ENCODE measurements around the gene RHPN2. TPM values are rescaled to one million over a fixed set of nuclear protein-coding genes. Genes with fewer than 3 reads are reported as not detected.
A peak's percentile ranks its signal among the peaks of the same experiment; 100 is the strongest.
"Not testable (repeated sequence)": the region's sequence is repeated elsewhere in the genome, so short reads cannot be mapped to it uniquely, and the experiment has no call there.

Gene RHPN2
- total and polyA plus RNA-seq, 5 donors from 2014 or later: 0.17 to 0.76 (median 0.37) TPM

GRCh38 chr19:32979807-32980206 is 84.9 kb downstream of the RHPN2 start:
- DNase-seq; H3K4me3 Mint-ChIP-seq; H3K27ac ChIP-seq (ENCODE audit: insufficient read depth, low read length, poor library complexity, severe bottlenecking); H3K27me3 Mint-ChIP-seq; H3K36me3 Mint-ChIP-seq; H3K9me3 ChIP-seq (ENCODE audit: control insufficient read depth in 2 of 2, low read length in 2 of 2); ATAC-seq (ENCODE audit: low read depth in 2 of 2); H3K27me3 ChIP-seq (ENCODE audit: control insufficient read depth, insufficient read depth, low read length); H3K9me3 Mint-ChIP-seq; H3K4me3 ChIP-seq (ENCODE audit: low read depth, low read length); H3K27ac Mint-ChIP-seq; H3K4me1 ChIP-seq (ENCODE audit: control insufficient read depth, insufficient read depth, low read length, poor library complexity, severe bottlenecking); H3K36me3 ChIP-seq (ENCODE audit: control insufficient read depth, insufficient read depth, low read length): not testable (repeated sequence)
- peaks cover 0 to 14% (median 9%) of the 10 kb centered on the region in 4 donors for H3K4me1 Mint-ChIP-seq

GRCh38 chr19:32977813-32978212 is 86.9 kb downstream of the RHPN2 start:
- H3K27ac Mint-ChIP-seq; H3K4me1 ChIP-seq (ENCODE audit: control insufficient read depth, insufficient read depth, low read length, poor library complexity, severe bottlenecking); H3K9me3 ChIP-seq (ENCODE audit: control insufficient read depth in 2 of 2, low read length in 2 of 2); H3K27ac ChIP-seq (ENCODE audit: insufficient read depth, low read length, poor library complexity, severe bottlenecking); H3K27me3 ChIP-seq (ENCODE audit: control insufficient read depth, insufficient read depth, low read length); H3K4me3 ChIP-seq (ENCODE audit: low read depth, low read length); ATAC-seq (ENCODE audit: low read depth in 2 of 2); H3K36me3 Mint-ChIP-seq; H3K36me3 ChIP-seq (ENCODE audit: control insufficient read depth, insufficient read depth, low read length); H3K27me3 Mint-ChIP-seq; DNase-seq; H3K4me3 Mint-ChIP-seq; H3K9me3 Mint-ChIP-seq: not testable (repeated sequence)
- H3K4me1 Mint-ChIP-seq: peaks cover 0 to 17% (median 9%) of the 10 kb centered on the region in 4 donors

- no peak overlapping the region for H3K4me3 Mint-ChIP-seq
- no peaks in the 10 kb centered on the region for H3K9me3 Mint-ChIP-seq
- no peak overlapping the region for H3K4me3 ChIP-seq (ENCODE audit: low read depth, low read length)
- H3K9me3 ChIP-seq (ENCODE audit: control insufficient read depth in 2 of 2, low read length in 2 of 2): no peaks in the 10 kb centered on the region
- H3K4me1 ChIP-seq (ENCODE audit: control insufficient read depth, insufficient read depth, low read length, poor library complexity, severe bottlenecking): peaks cover 1% of the 10 kb centered on the region
- H3K4me1 Mint-ChIP-seq: peaks cover 0 to 19% (median 9%) of the 10 kb centered on the region in 4 donors
- no peaks in the 10 kb centered on the region for H3K36me3 Mint-ChIP-seq
- ATAC-seq (ENCODE audit: low read depth in 2 of 2): no peak
- H3K36me3 ChIP-seq (ENCODE audit: control insufficient read depth, insufficient read depth, low read length): no peaks in the 10 kb centered on the region
- H3K27ac ChIP-seq (ENCODE audit: insufficient read depth, low read length, poor library complexity, severe bottlenecking): no peak overlapping the region
- H3K27me3 ChIP-seq (ENCODE audit: control insufficient read depth, insufficient read depth, low read length): no peaks in the 10 kb centered on the region
- no peak for DNase-seq
- H3K27ac Mint-ChIP-seq: no peak overlapping the region
- H3K27me3 Mint-ChIP-seq: no peaks in the 10 kb centered on the region
Observed at GRCh38 chr19:32977280-32977679, 87.4 kb downstream of the RHPN2 start.

GRCh38 chr19:32976223-32976805 is 88.4 kb downstream of the RHPN2 start:
- Mint-ChIP-seq H3K9me3 (no peaks in the 10 kb centered on the region), H3K4me1 (peaks cover 3 to 28% (median 13%) of the 10 kb centered on the region in 4 donors), H3K4me3 (peak overlapping the region in 3 of 4 donors; percentile 32 to 76 (median 68)), H3K27ac (no peak overlapping the region), H3K36me3 (no peaks in the 10 kb centered on the region), H3K27me3 (no peaks in the 10 kb centered on the region)
- DNase-seq (peak; percentile 42 to 79 (median 63)), ATAC-seq (ENCODE audit: low read depth in 2 of 2) (no peak)
- Histone ChIP-seq H3K4me1 (ENCODE audit: control insufficient read depth, insufficient read depth, low read length, poor library complexity, severe bottlenecking) (peaks cover 7% of the 10 kb centered on the region), H3K27me3 (ENCODE audit: control insufficient read depth, insufficient read depth, low read length) (no peaks in the 10 kb centered on the region), H3K27ac (ENCODE audit: insufficient read depth, low read length, poor library complexity, severe bottlenecking) (no peak overlapping the region), H3K9me3 (ENCODE audit: control insufficient read depth in 2 of 2, low read length in 2 of 2) (no peaks in the 10 kb centered on the region), H3K4me3 (ENCODE audit: low read depth, low read length) (no peak overlapping the region), H3K36me3 (ENCODE audit: control insufficient read depth, insufficient read depth, low read length) (no peaks in the 10 kb centered on the region)

- Histone ChIP-seq H3K27me3 (ENCODE audit: control insufficient read depth, insufficient read depth, low read length) (no peaks in the 10 kb centered on the region), H3K27ac (ENCODE audit: insufficient read depth, low read length, poor library complexity, severe bottlenecking) (peak within 1 kb of the TSS; percentile 77), H3K4me1 (ENCODE audit: control insufficient read depth, insufficient read depth, low read length, poor library complexity, severe bottlenecking) (peaks cover 12% of the 10 kb centered on the region), H3K4me3 (ENCODE audit: low read depth, low read length) (peak within 1 kb of the TSS; percentile 89), H3K9me3 (ENCODE audit: control insufficient read depth in 2 of 2, low read length in 2 of 2) (no peaks in the 10 kb centered on the region), H3K36me3 (ENCODE audit: control insufficient read depth, insufficient read depth, low read length) (no peaks in the 10 kb centered on the region)
- Mint-ChIP-seq H3K9me3 (no peaks in the 10 kb centered on the region), H3K4me1 (peaks cover 9 to 34% (median 18%) of the 10 kb centered on the region in 4 donors), H3K27ac (peak within 1 kb of the TSS; percentile 93 to 99 (median 97)), H3K27me3 (no peaks in the 10 kb centered on the region), H3K4me3 (peak within 1 kb of the TSS; percentile 92 to 99 (median 98)), H3K36me3 (peaks cover 7% of the 10 kb centered on the region)
- ATAC-seq (ENCODE audit: low read depth in 2 of 2) (peak; percentile 98 to 99), DNase-seq (peak; percentile 98 to 99 (median 99))
Observed at GRCh38 chr19:32971715-32972540, 92.8 kb downstream of the RHPN2 start, which contains the start of the genes CEP89 and FAAP24. TSS of gene CEP89 (minus strand) at chr19:32971958. CDS start at chr19:32971874, 84 bp downstream. TSS of gene FAAP24 (plus strand) at chr19:32972242. CDS start at chr19:32973197, 955 bp downstream.

- Histone ChIP-seq H3K4me3 (ENCODE audit: low read depth, low read length) (peak overlapping the region; percentile 64), H3K36me3 (ENCODE audit: control insufficient read depth, insufficient read depth, low read length) (peaks cover 4% of the 10 kb centered on the region), H3K4me1 (ENCODE audit: control insufficient read depth, insufficient read depth, low read length, poor library complexity, severe bottlenecking) (peaks cover 12% of the 10 kb centered on the region), H3K27me3 (ENCODE audit: control insufficient read depth, insufficient read depth, low read length) (no peaks in the 10 kb centered on the region), H3K27ac (ENCODE audit: insufficient read depth, low read length, poor library complexity, severe bottlenecking) (no peak overlapping the region), H3K9me3 (ENCODE audit: control insufficient read depth in 2 of 2, low read length in 2 of 2) (no peaks in the 10 kb centered on the region)
- Mint-ChIP-seq H3K27me3 (no peaks in the 10 kb centered on the region), H3K27ac (peak overlapping the region; percentile 93 to 99 (median 97)), H3K4me3 (peak overlapping the region; percentile 92 to 99 (median 98)), H3K4me1 (peaks cover 5 to 30% (median 16%) of the 10 kb centered on the region in 4 donors), H3K9me3 (no peaks in the 10 kb centered on the region), H3K36me3 (peaks cover 11% of the 10 kb centered on the region)
- DNase-seq: no peak
- no peak for ATAC-seq (ENCODE audit: low read depth in 2 of 2)
Observed at GRCh38 chr19:32971012-32971595, 93.6 kb downstream of the RHPN2 start.

- Histone ChIP-seq H3K27ac (ENCODE audit: insufficient read depth, low read length, poor library complexity, severe bottlenecking) (no peak overlapping the region), H3K36me3 (ENCODE audit: control insufficient read depth, insufficient read depth, low read length) (peaks cover 8% of the 10 kb centered on the region), H3K27me3 (ENCODE audit: control insufficient read depth, insufficient read depth, low read length) (no peaks in the 10 kb centered on the region), H3K4me3 (ENCODE audit: low read depth, low read length) (no peak overlapping the region), H3K9me3 (ENCODE audit: control insufficient read depth in 2 of 2, low read length in 2 of 2) (no peaks in the 10 kb centered on the region), H3K4me1 (ENCODE audit: control insufficient read depth, insufficient read depth, low read length, poor library complexity, severe bottlenecking) (peaks cover 12% of the 10 kb centered on the region)
- Mint-ChIP-seq H3K27me3 (no peaks in the 10 kb centered on the region), H3K4me3 (peak overlapping the region in 2 of 4 donors; percentile 29 to 44), H3K36me3 (peaks cover 14% of the 10 kb centered on the region), H3K9me3 (no peaks in the 10 kb centered on the region), H3K4me1 (peaks cover 0 to 25% (median 13%) of the 10 kb centered on the region in 4 donors), H3K27ac (peak overlapping the region in 1 of 3 donors; percentile 21)
- ATAC-seq (ENCODE audit: low read depth in 2 of 2) (no peak), DNase-seq (no peak)
Observed at GRCh38 chr19:32969549-32969948, 95.1 kb downstream of the RHPN2 start.

Measured in CD4-positive, CD25-positive, alpha-beta regulatory T cell (primary cell).